ENCODE measurements around the gene CEP95.

- TF ChIP-seq POLR2A (IDR thresholded peaks at IDR 0.05), result no peak
- TF ChIP-seq CTCF (IDR thresholded peaks at IDR 0.05), result no peak
Measured at GRCh38 chr17:64470625-64471024, 36.2 kb upstream of the CEP95 start.
